AG04449 (cell line): ENCODE results near the gene TFDP2.

Experiments
- CTCF ChIA-PET: fragments of 350-600 bp; formaldehyde crosslinking; extraction: SDS; loops from one replicate; lab custom pipeline; 2021; ENCODE audit warnings: antibody characterized with exemption; lab: Yijun Ruan, JAX
- POLR2A ChIA-PET: fragments of 400-600, 350-600 bp; formaldehyde crosslinking; extraction: SDS; loops from one replicate; lab custom pipeline; 2020; ENCODE audit warnings: antibody characterized with exemption, inconsistent platforms; lab: Yijun Ruan, JAX
- DNase-seq: peaks from one replicate; pipeline ENCODE4 v3.0.0-alpha.2; 2010; ENCODE audit warnings: low read depth, low spot score
- H3K4me3 ChIP-seq: 2 replicates; pipeline ENCODE4 v1.5.1; 2011; ENCODE audit warnings: low read depth, mild to moderate bottlenecking, control low read depth, low read length
- TF ChIP-seq, protein P1 (sequence below): IDR thresholded peaks from one replicate; pipeline ENCODE4 v1.5.1; 2011; ENCODE audit warnings: mild to moderate bottlenecking, moderate library complexity, low read length, control low read depth, inconsistent platforms; ENCODE audit not compliant: insufficient read depth; ENCODE audit errors: missing control alignments

TFDP2 gene

GRCh38 chr3:142117056-142117851 is 32.1 kb downstream of the TFDP2 start:
- no peak for DNase-seq
- TF ChIP-seq, protein P1, sequence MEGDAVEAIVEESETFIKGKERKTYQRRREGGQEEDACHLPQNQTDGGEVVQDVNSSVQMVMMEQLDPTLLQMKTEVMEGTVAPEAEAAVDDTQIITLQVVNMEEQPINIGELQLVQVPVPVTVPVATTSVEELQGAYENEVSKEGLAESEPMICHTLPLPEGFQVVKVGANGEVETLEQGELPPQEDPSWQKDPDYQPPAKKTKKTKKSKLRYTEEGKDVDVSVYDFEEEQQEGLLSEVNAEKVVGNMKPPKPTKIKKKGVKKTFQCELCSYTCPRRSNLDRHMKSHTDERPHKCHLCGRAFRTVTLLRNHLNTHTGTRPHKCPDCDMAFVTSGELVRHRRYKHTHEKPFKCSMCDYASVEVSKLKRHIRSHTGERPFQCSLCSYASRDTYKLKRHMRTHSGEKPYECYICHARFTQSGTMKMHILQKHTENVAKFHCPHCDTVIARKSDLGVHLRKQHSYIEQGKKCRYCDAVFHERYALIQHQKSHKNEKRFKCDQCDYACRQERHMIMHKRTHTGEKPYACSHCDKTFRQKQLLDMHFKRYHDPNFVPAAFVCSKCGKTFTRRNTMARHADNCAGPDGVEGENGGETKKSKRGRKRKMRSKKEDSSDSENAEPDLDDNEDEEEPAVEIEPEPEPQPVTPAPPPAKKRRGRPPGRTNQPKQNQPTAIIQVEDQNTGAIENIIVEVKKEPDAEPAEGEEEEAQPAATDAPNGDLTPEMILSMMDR, result no peak
- CTCF ChIA-PET, result interaction anchor here (1.4 kb wide), 1 partner anchor 163 kb away, joined by 3 read pairs; no protein-coding TSS in a partner anchor
- POLR2A ChIA-PET, result no interaction called here
- no peak overlapping the region for H3K4me3 ChIP-seq

GRCh38 chr3:142115867-142116668 is 33.3 kb downstream of the TFDP2 start:
- POLR2A ChIA-PET, result no interaction called here
- DNase-seq, result no peak

DNA sequence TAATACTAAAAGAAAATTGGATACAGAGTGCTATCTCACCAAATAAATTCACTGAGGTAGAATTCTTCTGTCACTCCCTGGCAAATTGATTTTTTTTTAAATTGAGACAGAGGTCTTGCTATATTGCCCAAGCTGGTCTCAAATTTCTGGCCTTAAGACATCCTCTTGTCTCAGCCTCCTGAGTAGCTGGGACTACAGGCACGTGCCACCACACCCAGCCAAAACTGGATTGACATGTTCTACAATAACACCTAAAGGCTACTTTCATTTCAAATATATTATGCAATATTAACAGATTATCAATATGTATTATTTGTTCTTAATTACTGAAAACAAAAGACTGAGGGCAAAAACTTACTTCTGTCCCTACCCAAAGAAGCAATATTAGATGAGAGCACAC is 36.7 kb downstream of the TFDP2 start:
- TF ChIP-seq, protein P1, result no peak
- no peak for DNase-seq
- CTCF ChIA-PET, result interaction anchor here (1.1 to 1.4 kb wide), 2 partner anchors 8 to 13 kb away, joined by 3 to 4 read pairs; no protein-coding TSS in a partner anchor
- POLR2A ChIA-PET, result no interaction called here
- no peak overlapping the region for H3K4me3 ChIP-seq

More at GRCh38 chr3:142115867-142116668, 33.3 kb downstream of the TFDP2 start:
- no peak overlapping the region for H3K4me3 ChIP-seq
- TF ChIP-seq, protein P1, result no peak
- CTCF ChIA-PET, result no interaction called here

DNA sequence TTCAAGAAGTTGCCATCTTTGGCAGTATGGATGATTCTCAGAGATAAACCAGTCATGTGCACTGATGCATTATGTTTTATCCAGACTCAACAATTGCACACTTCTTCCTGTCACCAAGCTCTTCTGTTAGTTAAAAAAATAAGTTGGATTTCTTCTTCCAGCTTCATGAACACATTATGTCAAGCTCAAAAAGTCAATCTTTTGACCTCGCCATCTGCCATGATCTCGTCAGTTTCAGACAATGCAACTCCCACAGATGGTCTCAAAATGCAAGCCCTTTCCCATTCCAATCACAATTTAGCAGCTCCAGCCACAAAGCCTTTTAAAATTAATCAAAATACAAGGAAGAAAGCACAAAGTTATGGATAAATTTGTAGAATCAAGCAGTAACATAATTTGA is 42.8 kb downstream of the TFDP2 start:
- POLR2A ChIA-PET, result no interaction called here
- CTCF ChIA-PET, result no interaction called here
- no peak overlapping the region for H3K4me3 ChIP-seq
- no peak for DNase-seq
- TF ChIP-seq, protein P1, result no peak

DNA sequence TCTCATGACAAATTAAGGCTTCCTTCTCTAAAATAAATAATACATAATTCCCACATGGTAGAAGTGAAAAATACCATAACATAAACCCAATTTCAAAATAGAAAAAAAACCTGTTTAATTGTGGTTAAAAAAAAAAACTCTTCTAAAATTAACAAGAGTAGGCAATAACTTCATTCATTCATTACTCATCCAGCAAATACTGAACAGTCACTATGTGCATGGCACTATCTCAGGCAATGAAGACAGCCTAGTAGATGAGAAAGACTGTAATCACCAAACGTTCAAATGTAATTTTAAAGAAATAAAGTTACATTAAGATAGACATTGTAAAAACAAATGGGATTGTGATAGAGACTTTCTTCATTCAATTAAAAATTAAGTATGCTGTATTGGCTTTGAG is 43.4 kb downstream of the TFDP2 start:
- ChIA-PET POLR2A (no interaction called here), CTCF (no interaction called here)
- no peak for DNase-seq

More for the DNA sequence above, 43.4 kb downstream of the TFDP2 start:
- no peak overlapping the region for H3K4me3 ChIP-seq
- TF ChIP-seq, protein P1, result no peak
